PC-3 (cell line): ENCODE measurements around the gene ALG10B.
A peak's percentile ranks its signal among the peaks of the same experiment; 100 is the strongest.

Experiments used
- CTCF ChIP-seq: fragments of 300-600 bp; sonication (generic); conservative IDR thresholded peaks from 2 replicates; pipeline ENCODE4 v1.5.1; 2017; ENCODE audit warnings: antibody characterized with exemption, low read depth, mild to moderate bottlenecking, low read length
- EZH2 ChIP-seq: fragments of 300-600 bp; sonication (generic); IDR thresholded peaks from one replicate; pipeline ENCODE4 v1.6.1; 2017; ENCODE audit warnings: antibody characterized with exemption, mild to moderate bottlenecking, low read length; ENCODE audit not compliant: unreplicated experiment

- TF ChIP-seq CTCF (peak; percentile 71), EZH2 (no peak)
Observed at GRCh38 chr12:38328306-38328895, 11.8 kb downstream of the ALG10B start.
